CD4-positive, alpha-beta T cell (primary cell): ENCODE data around the gene SLC2A10. TPM values are rescaled to one million over a fixed set of nuclear protein-coding genes. Genes with fewer than 3 reads are reported as not detected.

ENCODE experiments used
- ATAC-seq: fragments of 200-7000 bp; cut with Tn5 transposase; one replicate; pipeline ENCODE4 v1.10.0; 2022; ENCODE audit warnings: mild to moderate bottlenecking; ENCODE audit not compliant: poor library complexity
- CTCF ChIA-PET: fragments of 350-600 bp; sonication (Branson Sonifier 250); formaldehyde crosslinking; loops from one replicate; lab custom pipeline; 2021; ENCODE audit warnings: antibody characterized with exemption, inconsistent platforms; lab: Charles Lee
- POLR2A ChIA-PET: fragments of 350-600 bp; sonication (Branson Sonifier 250); formaldehyde crosslinking; loops from one replicate; lab custom pipeline; 2021; ENCODE audit warnings: antibody characterized with exemption, inconsistent platforms; lab: Charles Lee
- DNase-seq, 14 experiments: peaks; one replicate each; pipeline ENCODE4 v3.0.0-alpha.2; 2013 to 2020; ENCODE audit warnings: mixed read lengths in 2 of 14
- H3K27ac ChIP-seq, 2 donors: one replicate each; pipeline versions ENCODE4 v1.5.1 to v1.7.0; 2013; ENCODE audit warnings: low read length in 2 of 2, low read depth in 1 of 2, mild to moderate bottlenecking in 1 of 2
- H3K27me3 ChIP-seq, 2 experiments: 1 replicate in 1 of 2; 2 replicates in 1 of 2; pipeline versions ENCODE4 v1.6.1 to v1.7.0; 2013; ENCODE audit warnings: low read length in 2 of 2, control low read depth in 1 of 2, mild to moderate bottlenecking in 1 of 2, moderate library complexity in 1 of 2; ENCODE audit not compliant: insufficient read depth in 2 of 2, control insufficient read depth in 1 of 2
- H3K36me3 ChIP-seq: one replicate; pipeline ENCODE4 v1.6.1; 2013; ENCODE audit warnings: low read length, control low read depth; ENCODE audit not compliant: insufficient read depth
- H3K4me1 ChIP-seq: one replicate; pipeline ENCODE4 v1.6.1; 2013; ENCODE audit warnings: low read length, control low read depth; ENCODE audit not compliant: insufficient read depth
- H3K4me3 ChIP-seq: one replicate; pipeline ENCODE4 v1.5.1; 2013; ENCODE audit warnings: mild to moderate bottlenecking, low read length, moderate library complexity
- H3K9me3 ChIP-seq, 2 experiments: 1 replicate in 1 of 2; 2 replicates in 1 of 2; pipeline versions ENCODE4 v1.6.1 to v1.7.0; 2013; ENCODE audit warnings: low read length in 2 of 2, mild to moderate bottlenecking in 2 of 2, control low read depth in 1 of 2, moderate library complexity in 1 of 2; ENCODE audit not compliant: control insufficient read depth in 1 of 2, insufficient read depth in 1 of 2
- H3K27ac Mint-ChIP-seq: one replicate; pipeline ENCODE4 v1.8.0; 2020; ENCODE audit warnings: mixed read lengths
- H3K27me3 Mint-ChIP-seq: one replicate; pipeline ENCODE4 v1.8.0; 2021; ENCODE audit warnings: mixed read lengths
- H3K36me3 Mint-ChIP-seq: one replicate; pipeline ENCODE4 v1.8.0; 2021; ENCODE audit warnings: low read depth, mixed read lengths
- H3K4me1 Mint-ChIP-seq: one replicate; pipeline ENCODE4 v1.8.0; 2021; ENCODE audit warnings: low read depth, mixed read lengths
- H3K4me3 Mint-ChIP-seq: one replicate; pipeline ENCODE4 v1.8.0; 2020; ENCODE audit warnings: mild to moderate bottlenecking, mixed read lengths
- H3K9me3 Mint-ChIP-seq: one replicate; pipeline ENCODE4 v1.8.0; 2020; ENCODE audit warnings: mixed read lengths
- CTCF ChIP-seq: fragments of 200-600 bp; IDR thresholded peaks from one replicate; pipeline ENCODE4 v1.8.0; 2022; ENCODE audit warnings: antibody characterized with exemption, mild to moderate bottlenecking
- intact Hi-C, 2 experiments: fragments of 100-400 bp; cut with DNase I in 1 of 2; cut with micrococcal nuclease in 1 of 2; formaldehyde crosslinking; loops; one replicate each; pipeline versions ENCODE4 v1.15.1 to v1.9.0; 2023 to 2025; cut with DNase I, micrococcal nuclease
- total RNA-seq, 174 experiments: library from RNA in 2 of 174; stranded (reverse) in 2 of 174; gene quantifications; one replicate each; pipeline ENCODE4 v1.2.3 and lab custom pipeline; 2021 to 2026

Gene SLC2A10
- total RNA-seq, 2 experiments from 2014 or later = not detected

GRCh38 chr20:46671866-46672542 lies 37.4 kb upstream of the SLC2A10 start:
- no peak overlapping the region for H3K27ac ChIP-seq
- H3K36me3 ChIP-seq = no peaks in the 10 kb centered on the region
- Mint-ChIP-seq H3K4me1 (no peaks in the 10 kb centered on the region), H3K9me3 (peaks cover 6% of the 10 kb centered on the region), H3K27ac (no peak overlapping the region), H3K27me3 (no peaks in the 10 kb centered on the region), H3K36me3 (peaks cover 8% of the 10 kb centered on the region), H3K4me3 (no peak overlapping the region)
- DNase-seq (no peak), ATAC-seq (no peak)
- ChIA-PET POLR2A (no interaction called here), CTCF (no interaction called here)
- no peak overlapping the region for H3K4me3 ChIP-seq
- no peaks in the 10 kb centered on the region for H3K27me3 ChIP-seq
- peaks cover 3 to 6% of the 10 kb centered on the region in 2 experiments for H3K9me3 ChIP-seq
- no peaks in the 10 kb centered on the region for H3K4me1 ChIP-seq
- intact Hi-C loops = no loop called here
- TF ChIP-seq CTCF = no peak

DNA sequence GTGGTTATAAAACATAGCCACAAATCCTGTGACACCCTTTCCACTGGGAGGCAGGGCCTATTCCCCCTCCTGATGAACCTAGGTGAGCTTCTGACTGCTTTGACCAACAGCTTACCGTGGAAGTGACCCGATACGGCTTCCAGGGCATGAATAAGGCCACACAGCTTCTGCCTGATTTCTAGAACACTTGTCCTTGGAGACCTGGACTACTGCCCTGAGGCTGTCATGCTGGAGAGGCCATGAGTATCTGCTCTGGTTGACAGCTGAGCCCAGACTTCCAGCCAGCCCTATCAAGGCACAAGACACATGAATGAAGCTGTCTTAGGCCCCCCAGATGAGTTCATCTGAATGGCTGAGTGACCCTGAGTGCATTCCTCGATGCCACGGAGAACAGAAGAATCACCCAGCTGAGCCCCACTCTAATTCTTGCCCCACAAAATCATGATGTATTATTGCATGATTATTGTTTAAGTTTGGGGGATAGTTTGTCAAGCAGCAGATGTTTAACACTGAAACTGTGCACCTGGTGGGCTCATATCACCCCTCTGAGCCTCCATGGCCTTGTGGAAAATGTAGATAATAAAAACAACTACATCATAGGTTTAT lies 36.8 kb upstream of the SLC2A10 start:
- Histone ChIP-seq H3K27ac (no peak overlapping the region), H3K9me3 (peaks cover 3 to 6% of the 10 kb centered on the region in 2 experiments), H3K27me3 (no peaks in the 10 kb centered on the region), H3K36me3 (no peaks in the 10 kb centered on the region), H3K4me1 (no peaks in the 10 kb centered on the region), H3K4me3 (no peak overlapping the region)
- ATAC-seq = no peak
- CTCF ChIA-PET = no interaction called here
- H3K27me3 Mint-ChIP-seq = no peaks in the 10 kb centered on the region
- H3K27ac Mint-ChIP-seq = no peak overlapping the region
- H3K9me3 Mint-ChIP-seq = peaks cover 6% of the 10 kb centered on the region
- no peak for DNase-seq
- intact Hi-C loops = no loop called here
- TF ChIP-seq CTCF = no peak
- POLR2A ChIA-PET = no interaction called here
- H3K36me3 Mint-ChIP-seq = peaks cover 8% of the 10 kb centered on the region
- H3K4me3 Mint-ChIP-seq = no peak overlapping the region
- H3K4me1 Mint-ChIP-seq = no peaks in the 10 kb centered on the region

DNA sequence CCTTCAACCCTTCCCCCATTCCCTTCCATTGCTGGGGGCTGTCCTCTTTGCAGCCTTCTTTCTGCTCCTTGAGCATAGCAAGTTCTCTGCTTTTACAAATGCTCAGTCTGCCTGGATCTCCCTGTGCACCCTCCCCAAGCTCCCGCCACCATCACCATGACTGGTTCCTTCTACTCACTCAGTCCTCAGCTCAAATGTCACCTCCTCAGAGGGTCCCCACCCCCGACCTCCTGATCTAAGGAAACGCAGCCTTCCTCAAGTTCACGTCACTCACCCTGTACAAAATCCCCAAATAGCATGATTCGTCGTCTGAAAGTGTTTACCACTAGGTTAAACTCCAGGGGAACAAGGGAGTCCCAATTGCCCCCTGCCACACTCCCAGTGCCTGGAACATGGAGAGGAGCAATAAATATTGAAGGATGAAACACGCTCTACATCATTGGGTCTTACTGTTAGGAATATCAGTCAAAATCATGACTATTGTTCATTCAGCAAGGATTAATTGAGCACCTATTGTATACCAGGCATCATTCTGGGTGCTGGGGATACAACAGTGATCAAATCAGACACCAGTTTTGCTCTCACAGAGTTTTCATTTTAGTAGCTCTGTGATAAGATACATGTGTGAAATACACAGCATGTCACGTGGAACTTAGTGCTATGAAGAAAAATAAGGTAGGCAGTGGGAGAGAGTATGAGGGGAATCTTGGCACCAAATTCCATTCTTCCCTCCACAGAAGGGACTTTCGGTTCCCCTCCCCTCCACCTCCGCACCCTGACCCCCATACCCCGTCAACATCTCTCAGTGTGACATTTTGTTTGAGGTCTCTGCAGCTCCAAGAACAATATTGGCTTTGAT lies 35.8 kb upstream of the SLC2A10 start:
- no peak for ATAC-seq
- CTCF ChIA-PET = no interaction called here
- H3K27ac Mint-ChIP-seq = no peak overlapping the region

More for the DNA sequence above, 35.8 kb upstream of the SLC2A10 start:
- H3K36me3 Mint-ChIP-seq = peaks cover 8% of the 10 kb centered on the region
- POLR2A ChIA-PET = no interaction called here
- H3K27me3 Mint-ChIP-seq = no peaks in the 10 kb centered on the region
- Histone ChIP-seq H3K36me3 (no peaks in the 10 kb centered on the region), H3K9me3 (peaks cover 3 to 6% of the 10 kb centered on the region in 2 experiments), H3K27ac (no peak overlapping the region), H3K4me1 (no peaks in the 10 kb centered on the region), H3K4me3 (no peak overlapping the region), H3K27me3 (no peaks in the 10 kb centered on the region)
- DNase-seq = no peak
- H3K9me3 Mint-ChIP-seq = peaks cover 6% of the 10 kb centered on the region
- intact Hi-C loops = no loop called here
- no peaks in the 10 kb centered on the region for H3K4me1 Mint-ChIP-seq
- H3K4me3 Mint-ChIP-seq = no peak overlapping the region
- no peak for TF ChIP-seq CTCF
